GM12878 (cell line): ENCODE data around the gene KRT86. TPM values are rescaled to one million over a fixed set of nuclear protein-coding genes. Genes with fewer than 3 reads are reported as not detected.

Experiments used
- ATF7 ChIP-seq: fragments of 450-650 bp; IDR thresholded peaks from 2 replicates; pipeline ENCODE4 v1.6.1; 2016; ENCODE audit warnings: low read depth, mild to moderate bottlenecking
- BHLHE40 ChIP-seq, 2 experiments: fragments of 450-650 bp in 1 of 2; IDR thresholded peaks; 2 replicates each; pipeline ENCODE4 v1.6.1; 2011 to 2017; ENCODE audit warnings: low read depth in 2 of 2, borderline replicate concordance in 1 of 2, improper control_type of control experiment in 1 of 2, low read length in 1 of 2, mild to moderate bottlenecking in 1 of 2
- HDAC2 ChIP-seq: fragments of 200-600 bp; sonication (generic); IDR thresholded peaks from 2 replicates; pipeline ENCODE4 v1.6.1; 2017
- MTA3 ChIP-seq: IDR thresholded peaks from 2 replicates; pipeline ENCODE4 v1.6.1; 2012; ENCODE audit warnings: low read length, inconsistent platforms, borderline replicate concordance
- SMAD5 ChIP-seq: IDR thresholded peaks from 2 replicates; pipeline ENCODE4 v1.6.1; 2016; ENCODE audit warnings: antibody characterized with exemption, low read depth
- SUPT20H ChIP-seq: IDR thresholded peaks from 2 replicates; pipeline ENCODE4 v1.6.1; 2011; ENCODE audit warnings: low read depth, mild to moderate bottlenecking, low read length, moderate library complexity, borderline replicate concordance; ENCODE audit not compliant: control insufficient read depth
- TCF3 ChIP-seq: IDR thresholded peaks from 2 replicates; pipeline ENCODE4 v1.6.1; 2012; ENCODE audit warnings: low read depth, mild to moderate bottlenecking, low read length, borderline replicate concordance; ENCODE audit not compliant: insufficient read depth
- ZBTB11 ChIP-seq: fragments of 450-650 bp; formaldehyde crosslinking; IDR thresholded peaks from 2 replicates; pipeline ENCODE4 v1.5.0; 2022; ENCODE audit warnings: mild to moderate bottlenecking, missing genetic modification characterization
- ZBTB33 ChIP-seq: fragments of 450-650 bp; IDR thresholded peaks from 2 replicates; pipeline ENCODE4 v1.6.1; 2017; ENCODE audit warnings: mild to moderate bottlenecking
- polyA plus RNA-seq, 11 experiments: library from polyadenylated mRNA; depleted of rRNA in 4 of 11; unstranded in 6 of 11; stranded (reverse) in 5 of 11; fragments of >200 nt; fragmentation: Nextera tagmentation in 4 of 11; fragmentation: Illumina TruSeq in 1 of 11; extraction: Ambion mirVana in 4 of 11; extraction: Trizol in 1 of 11; gene quantifications; 1 replicate in 1 of 11; 2 replicates in 10 of 11; pipeline versions ENCODE4 v1.2.1 to v1.2.3, GENCODE V29; 2011 to 2016; ENCODE audit warnings: inconsistent platforms in 2 of 11, missing spikeins in 2 of 11, low read depth in 1 of 11
- total RNA-seq, 4 experiments: library from RNA; depleted of rRNA in 3 of 4; stranded (reverse); fragments of >200 nt in 3 of 4; fragmentation: Illumina TruSeq in 1 of 4; extraction: Trizol in 1 of 4; gene quantifications; 2 replicates each; pipeline versions ENCODE4 v1.2.1 to v1.2.3, GENCODE V29; 2013 to 2021

KRT86 gene
- total and polyA plus RNA-seq, 10 of the 15 experiments (the other 5 are each of a cell fraction or from before 2014, with no cell fraction given): 0.11 to 0.54 (median 0.18) TPM; not detected in 4

GRCh38 chr12:52336641-52337040 is 62.2 kb downstream of the KRT86 start (continued):
- TF ChIP-seq ZBTB11 (CRISPR knock-in tag) (no peak), TCF3 (no peak), ZBTB33 (no peak), BHLHE40 (IDR thresholded peaks at IDR 0.05; ENCODE audit: borderline replicate concordance in 1 of 2, low read depth in 2 of 2, low read length in 1 of 2) (no peak), ATF7 (no peak), SUPT20H (no peak), SMAD5 (no peak), HDAC2 (no peak), MTA3 (no peak)
- TF ChIP-seq, all 136 proteins: peak for 0
